Stimulated activated CD4-positive, alpha-beta T cell treated with anti-CD3 and anti-CD28 coated beads, TNF-alpha, amount 100 ng/mL, for 4 hours (primary cell): ENCODE measurements around the gene UBE3D.

ENCODE experiments used
- DNase-seq, 3 experiments: peaks; one replicate each; pipeline ENCODE4 v3.0.0-alpha.2; 2020; ENCODE audit warnings: low read depth in 3 of 3

UBE3D gene

GRCh38 chr6:83065511-83066192, at the start of gene UBE3D:
UBE3D (minus strand) TSS chr6:83065841; CDS start chr6:83065718, 123 bp downstream.
- peak; percentile 86 to 93 (median 87) for DNase-seq

- no peak for DNase-seq
These were observed 48.5 kb upstream of the UBE3D start for GRCh38 chr6:83114164-83114563.

- no peak for DNase-seq
These were observed 47.6 kb upstream of the UBE3D start for GRCh38 chr6:83113258-83113657.

- DNase-seq: no peak
These were observed 42.7 kb upstream of the UBE3D start for GRCh38 chr6:83108378-83108777.

- no peak for DNase-seq
These were observed 32.9 kb upstream of the UBE3D start for GRCh38 chr6:83098589-83098988.

- no peak for DNase-seq
These were observed 32.0 kb upstream of the UBE3D start for GRCh38 chr6:83097675-83098074.

GRCh38 chr6:83097204-83097603, 31.6 kb upstream of the UBE3D start:
- DNase-seq: no peak

GRCh38 chr6:83096791-83097190, 31.1 kb upstream of the UBE3D start:
- DNase-seq: no peak

- DNase-seq: no peak
These were observed 27.2 kb upstream of the UBE3D start for GRCh38 chr6:83092756-83093399.

- no peak for DNase-seq
These were observed 21.1 kb upstream of the UBE3D start for GRCh38 chr6:83086751-83087150.

- no peak for DNase-seq
These were observed 17.8 kb upstream of the UBE3D start for GRCh38 chr6:83083476-83083875.

- no peak for DNase-seq
These were observed 8.0 kb upstream of the UBE3D start for GRCh38 chr6:83073615-83074014.

GRCh38 chr6:83072726-83073125, 7.1 kb upstream of the UBE3D start:
- no peak for DNase-seq

- no peak for DNase-seq
These were observed 6.1 kb upstream of the UBE3D start for GRCh38 chr6:83071707-83072106.

GRCh38 chr6:83071023-83071422, 5.4 kb upstream of the UBE3D start:
- DNase-seq: no peak

GRCh38 chr6:83069633-83070032, 4.0 kb upstream of the UBE3D start:
- no peak for DNase-seq

GRCh38 chr6:83068616-83069015, 3.0 kb upstream of the UBE3D start:
- no peak for DNase-seq

GRCh38 chr6:83067448-83068439, 2.1 kb upstream of the UBE3D start, which contains the start of gene DOP1A:
DOP1A (plus strand) TSS chr6:83067671; CDS start chr6:83096978, 29,307 bp downstream.
- peak; percentile 94 to 96 (median 96) for DNase-seq

- no peak for DNase-seq
These were observed 3.4 kb downstream of the UBE3D start for GRCh38 chr6:83062225-83062624.

GRCh38 chr6:83061190-83061589, 4.5 kb downstream of the UBE3D start:
- no peak for DNase-seq

GRCh38 chr6:83057705-83058321, 7.8 kb downstream of the UBE3D start:
- no peak for DNase-seq
